AG04449 (cell line): Measurements from ENCODE around the gene WDR88.

ENCODE experiments used
- CTCF ChIA-PET: fragments of 350-600 bp; formaldehyde crosslinking; extraction: SDS; loops from one replicate; lab custom pipeline; 2021; ENCODE audit warnings: antibody characterized with exemption; lab: Yijun Ruan, JAX
- POLR2A ChIA-PET: fragments of 400-600, 350-600 bp; formaldehyde crosslinking; extraction: SDS; loops from one replicate; lab custom pipeline; 2020; ENCODE audit warnings: antibody characterized with exemption, inconsistent platforms; lab: Yijun Ruan, JAX
- DNase-seq: peaks from one replicate; pipeline ENCODE4 v3.0.0-alpha.2; 2010; ENCODE audit warnings: low read depth, low spot score
- H3K4me3 ChIP-seq: 2 replicates; pipeline ENCODE4 v1.5.1; 2011; ENCODE audit warnings: low read depth, mild to moderate bottlenecking, control low read depth, low read length
- CTCF ChIP-seq: IDR thresholded peaks from one replicate; pipeline ENCODE4 v1.5.1; 2011; ENCODE audit warnings: mild to moderate bottlenecking, moderate library complexity, low read length, control low read depth, inconsistent platforms; ENCODE audit not compliant: insufficient read depth; ENCODE audit errors: missing control alignments

WDR88 gene

GRCh38 chr19:33110137-33110910 is 21.6 kb upstream of the WDR88 start:
- no peak overlapping the region for H3K4me3 ChIP-seq
- DNase-seq: peak; percentile 21
- no peak for TF ChIP-seq CTCF
- ChIA-PET POLR2A (no interaction called here), CTCF (interaction anchor here (1.0 to 2.2 kb wide), 3 partner anchors 9 to 134 kb away, joined by 3 to 7 read pairs (median 6); no protein-coding TSS in a partner anchor)

GRCh38 chr19:33111587-33111986 is 20.3 kb upstream of the WDR88 start:
- CTCF ChIA-PET: interaction anchor here (3.4 kb wide), 1 partner anchor 136 kb away, joined by 17 read pairs; no protein-coding TSS in a partner anchor

GRCh38 chr19:33114312-33114711 is 17.6 kb upstream of the WDR88 start:
- no peak overlapping the region for H3K4me3 ChIP-seq
- no peak for TF ChIP-seq CTCF
- DNase-seq: no peak
- ChIA-PET CTCF (interaction anchor here (2.9 to 3.4 kb wide), 2 partner anchors 11 to 139 kb away, joined by 17 to 20 read pairs; no protein-coding TSS in a partner anchor), POLR2A (no interaction called here)

More at GRCh38 chr19:33111587-33111986, 20.3 kb upstream of the WDR88 start:
- DNase-seq: no peak
- no peak for TF ChIP-seq CTCF
- H3K4me3 ChIP-seq: no peak overlapping the region
- POLR2A ChIA-PET: no interaction called here

- CTCF ChIA-PET: interaction anchor here (0.6 to 6.1 kb wide), 7 partner anchors 9 to 631 kb away, joined by 3 to 89 read pairs (median 6); no protein-coding TSS in a partner anchor
- POLR2A ChIA-PET: no interaction called here
- no peak for TF ChIP-seq CTCF
These were observed 14.4 kb upstream of the WDR88 start for GRCh38 chr19:33117501-33117900.

GRCh38 chr19:33118643-33119042 is 13.3 kb upstream of the WDR88 start:
- no peak for TF ChIP-seq CTCF
- DNase-seq: no peak
- ChIA-PET POLR2A (no interaction called here), CTCF (interaction anchor here (0.7 to 6.1 kb wide), 11 partner anchors 8 to 429 kb away, joined by 3 to 89 read pairs (median 3); partner anchors contain the start of genes CEP89 and FAAP24)
- no peak overlapping the region for H3K4me3 ChIP-seq

More at GRCh38 chr19:33117501-33117900, 14.4 kb upstream of the WDR88 start:
- H3K4me3 ChIP-seq: no peak overlapping the region
- no peak for DNase-seq
